Nephron (organoid): ENCODE measurements around the gene RASA3.

ENCODE experiments used
- H3K27ac Mint-ChIP-seq, 3 experiments: 2 replicates each; pipeline ENCODE4 v1.8.0; 2020; ENCODE audit warnings: mixed read lengths in 3 of 3, mild to moderate bottlenecking in 2 of 3, moderate library complexity in 1 of 3
- H3K27me3 Mint-ChIP-seq: 2 replicates; pipeline ENCODE4 v1.8.0; 2021; ENCODE audit warnings: low read depth, mild to moderate bottlenecking, moderate library complexity, mixed read lengths
- H3K36me3 Mint-ChIP-seq: 2 replicates; pipeline ENCODE4 v1.8.0; 2020; ENCODE audit warnings: low read depth, mixed read lengths
- H3K4me1 Mint-ChIP-seq: 2 replicates; pipeline ENCODE4 v1.8.0; 2020; ENCODE audit warnings: mixed read lengths
- H3K4me3 Mint-ChIP-seq, 3 experiments: 2 replicates each; pipeline ENCODE4 v1.8.0; 2020; ENCODE audit warnings: mild to moderate bottlenecking in 3 of 3, mixed read lengths in 3 of 3, moderate library complexity in 2 of 3
- H3K9me3 Mint-ChIP-seq: 2 replicates; pipeline ENCODE4 v1.8.0; 2020; ENCODE audit warnings: mixed read lengths
- TF ChIP-seq, protein P1 (sequence below), 3 experiments: fragments of 200-600 bp; sonication (generic); IDR thresholded peaks; one replicate each; pipeline ENCODE4 v1.5.0; 2021; ENCODE audit warnings: antibody characterized with exemption in 3 of 3; ENCODE audit not compliant: unreplicated experiment in 3 of 3

The RASA3 gene

GRCh38 chr13:113953561-113953960 is 178.9 kb downstream of the RASA3 start:
- Mint-ChIP-seq H3K27ac (no peak overlapping the region), H3K9me3 (peaks cover 14% of the 10 kb centered on the region), H3K4me3 (no peak overlapping the region), H3K36me3 (peaks cover 11% of the 10 kb centered on the region), H3K27me3 (peaks cover 5% of the 10 kb centered on the region), H3K4me1 (no peaks in the 10 kb centered on the region)
- TF ChIP-seq, protein P1, sequence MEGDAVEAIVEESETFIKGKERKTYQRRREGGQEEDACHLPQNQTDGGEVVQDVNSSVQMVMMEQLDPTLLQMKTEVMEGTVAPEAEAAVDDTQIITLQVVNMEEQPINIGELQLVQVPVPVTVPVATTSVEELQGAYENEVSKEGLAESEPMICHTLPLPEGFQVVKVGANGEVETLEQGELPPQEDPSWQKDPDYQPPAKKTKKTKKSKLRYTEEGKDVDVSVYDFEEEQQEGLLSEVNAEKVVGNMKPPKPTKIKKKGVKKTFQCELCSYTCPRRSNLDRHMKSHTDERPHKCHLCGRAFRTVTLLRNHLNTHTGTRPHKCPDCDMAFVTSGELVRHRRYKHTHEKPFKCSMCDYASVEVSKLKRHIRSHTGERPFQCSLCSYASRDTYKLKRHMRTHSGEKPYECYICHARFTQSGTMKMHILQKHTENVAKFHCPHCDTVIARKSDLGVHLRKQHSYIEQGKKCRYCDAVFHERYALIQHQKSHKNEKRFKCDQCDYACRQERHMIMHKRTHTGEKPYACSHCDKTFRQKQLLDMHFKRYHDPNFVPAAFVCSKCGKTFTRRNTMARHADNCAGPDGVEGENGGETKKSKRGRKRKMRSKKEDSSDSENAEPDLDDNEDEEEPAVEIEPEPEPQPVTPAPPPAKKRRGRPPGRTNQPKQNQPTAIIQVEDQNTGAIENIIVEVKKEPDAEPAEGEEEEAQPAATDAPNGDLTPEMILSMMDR (IDR thresholded peaks at IDR 0.05; ENCODE audit: unreplicated experiment in 3 of 3) = no peak

DNA sequence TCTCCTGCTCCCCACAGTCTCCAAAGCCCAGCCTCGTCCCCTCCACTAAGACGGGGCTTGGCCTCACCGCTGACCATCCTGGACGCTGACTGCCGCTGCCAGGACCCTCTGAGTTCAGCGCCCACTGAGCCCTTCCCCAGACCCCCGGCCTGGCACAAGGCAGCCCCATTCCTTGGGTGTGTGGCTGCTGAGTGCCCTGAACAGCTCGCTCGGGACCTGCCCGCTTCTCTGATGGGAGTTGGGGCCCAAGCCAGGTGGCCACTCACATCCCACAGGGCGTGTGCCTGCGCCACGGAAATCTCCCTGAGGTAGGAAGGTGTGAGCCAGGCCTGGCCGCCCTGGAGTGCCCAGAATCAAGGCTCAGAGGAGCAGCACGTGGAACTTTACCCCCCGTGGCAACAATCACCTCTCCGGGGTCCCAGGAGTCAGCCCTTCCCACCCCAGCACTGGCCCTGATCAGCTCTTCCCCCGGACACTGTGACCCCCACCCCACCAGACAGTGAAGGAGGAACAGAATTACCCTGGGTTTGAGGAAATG is 179.4 kb downstream of the RASA3 start:
- TF ChIP-seq, protein P1 (IDR thresholded peaks at IDR 0.05; ENCODE audit: unreplicated experiment in 3 of 3) = no peak
- peaks cover 11% of the 10 kb centered on the region for H3K9me3 Mint-ChIP-seq
- peaks cover 5% of the 10 kb centered on the region for H3K27me3 Mint-ChIP-seq
- H3K4me1 Mint-ChIP-seq = no peaks in the 10 kb centered on the region
- H3K36me3 Mint-ChIP-seq = peaks cover 11% of the 10 kb centered on the region
- no peak overlapping the region for H3K4me3 Mint-ChIP-seq
- H3K27ac Mint-ChIP-seq = no peak overlapping the region

DNA sequence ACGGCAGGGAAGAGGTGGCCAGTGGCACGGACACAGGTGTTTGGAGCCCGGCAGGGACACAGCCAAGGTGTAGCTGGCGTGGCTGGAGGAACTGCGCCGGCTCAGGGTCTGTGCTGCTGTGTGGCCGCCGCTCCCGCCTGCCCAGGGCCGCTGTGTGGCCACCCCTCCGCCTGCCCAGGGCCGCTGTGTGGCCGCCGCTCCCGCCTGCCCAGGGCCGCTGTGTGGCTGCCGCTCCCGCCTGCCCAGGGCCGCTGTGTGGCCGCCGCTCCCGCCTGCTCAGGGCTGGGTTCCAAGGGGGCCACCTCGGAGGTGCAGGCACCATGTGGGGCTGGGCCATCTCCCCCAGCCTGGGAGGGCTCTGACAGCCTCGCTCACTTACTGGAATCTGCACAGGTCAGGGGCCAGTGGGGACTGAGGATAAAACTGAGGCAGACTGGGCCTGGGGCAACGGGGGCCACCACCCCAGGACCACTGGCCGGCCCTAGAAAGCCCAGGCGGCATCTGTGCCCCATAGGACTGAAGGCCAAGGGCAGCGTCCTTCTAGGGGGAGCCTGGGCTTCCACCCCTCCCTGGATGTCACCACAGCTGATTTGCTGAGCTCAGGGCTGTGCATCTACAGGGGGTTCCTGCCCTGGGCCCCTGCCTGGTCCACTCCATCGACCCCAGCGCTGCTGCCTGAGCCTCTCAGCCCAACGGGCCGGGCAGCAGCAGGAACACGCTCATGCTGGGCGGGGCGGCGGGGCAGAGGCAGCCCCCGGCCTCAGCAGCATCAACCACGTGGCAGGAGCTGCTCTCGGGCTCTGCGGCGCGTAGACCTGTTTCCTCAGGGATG is 180.1 kb downstream of the RASA3 start:
- Mint-ChIP-seq H3K27me3 (peaks cover 5% of the 10 kb centered on the region), H3K9me3 (peaks cover 11% of the 10 kb centered on the region), H3K4me1 (no peaks in the 10 kb centered on the region), H3K27ac (no peak overlapping the region), H3K4me3 (no peak overlapping the region), H3K36me3 (peaks cover 11% of the 10 kb centered on the region)
- TF ChIP-seq, protein P1 (IDR thresholded peaks at IDR 0.05; ENCODE audit: unreplicated experiment in 3 of 3) = no peak

GRCh38 chr13:113951246-113951999 is 181.0 kb downstream of the RASA3 start:
- Mint-ChIP-seq H3K36me3 (peaks cover 11% of the 10 kb centered on the region), H3K27ac (no peak overlapping the region), H3K27me3 (peaks cover 7% of the 10 kb centered on the region), H3K9me3 (peaks cover 11% of the 10 kb centered on the region), H3K4me1 (no peaks in the 10 kb centered on the region), H3K4me3 (no peak overlapping the region)
- TF ChIP-seq, protein P1 (IDR thresholded peaks at IDR 0.05; ENCODE audit: unreplicated experiment in 3 of 3) = peak; percentile 69 to 80 (median 71)

DNA sequence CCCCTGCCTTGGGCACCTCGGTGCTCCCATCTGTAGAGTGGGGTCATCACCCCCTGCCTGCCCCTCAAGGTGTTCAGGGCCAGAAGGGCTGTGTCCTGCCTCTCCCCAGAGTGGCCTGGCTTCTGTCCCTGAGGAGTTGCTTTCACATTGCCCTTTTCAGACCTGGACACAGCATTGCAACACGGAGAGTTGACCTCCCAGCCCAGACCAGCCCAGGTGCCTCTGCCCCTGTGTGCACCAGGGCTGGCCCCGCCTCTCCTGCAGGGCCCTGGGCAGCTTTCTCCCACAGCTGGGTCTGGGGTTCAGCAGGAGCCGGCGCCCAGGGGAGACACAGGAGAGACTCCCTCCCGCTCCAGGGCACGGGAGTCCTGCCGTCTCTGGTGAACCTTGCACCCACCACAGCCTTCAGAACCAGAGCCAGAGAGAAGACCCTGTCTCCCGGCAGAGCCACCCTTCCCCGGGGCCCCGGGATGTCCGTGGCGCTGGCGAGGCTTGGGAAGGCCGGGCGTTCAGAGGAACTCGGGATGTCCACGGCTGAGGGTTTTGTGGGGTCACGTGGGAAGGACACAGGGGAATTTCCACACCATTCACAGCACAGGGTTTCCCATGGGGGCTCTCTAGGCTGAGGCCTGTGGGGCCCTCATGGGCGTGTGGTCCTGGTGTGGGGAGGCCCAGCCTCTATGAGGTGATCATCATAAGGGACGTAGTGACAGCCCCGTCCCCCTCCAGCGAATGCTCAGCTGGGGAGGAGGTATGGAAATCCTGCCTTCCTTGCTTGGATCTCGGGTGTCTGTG is 181.8 kb downstream of the RASA3 start:
- no peaks in the 10 kb centered on the region for H3K4me1 Mint-ChIP-seq
- no peak overlapping the region for H3K27ac Mint-ChIP-seq

More for the DNA sequence above, 181.8 kb downstream of the RASA3 start:
- peaks cover 5% of the 10 kb centered on the region for H3K36me3 Mint-ChIP-seq
- H3K27me3 Mint-ChIP-seq = peaks cover 15% of the 10 kb centered on the region
- TF ChIP-seq, protein P1 (IDR thresholded peaks at IDR 0.05; ENCODE audit: unreplicated experiment in 3 of 3) = no peak
- peaks cover 5% of the 10 kb centered on the region for H3K9me3 Mint-ChIP-seq
- no peak overlapping the region for H3K4me3 Mint-ChIP-seq
